Activated T-cell treated with anti-CD3 and anti-CD28 coated beads, Interleukin-2, amount 50 U/mL, for 24 hours (primary cell): ENCODE measurements around the gene ANKFN1.
"Not testable (repeated sequence)": the region's sequence is repeated elsewhere in the genome, so short reads cannot be mapped to it uniquely, and the experiment has no call there.

ENCODE experiments used
- DNase-seq: peaks from one replicate; pipeline ENCODE4 v3.0.0-alpha.2; 2020
- H3K27ac Mint-ChIP-seq: 2 replicates; pipeline ENCODE4 v1.8.0; 2020; ENCODE audit warnings: mild to moderate bottlenecking, mixed read lengths
- H3K27me3 Mint-ChIP-seq: 2 replicates; pipeline ENCODE4 v1.8.0; 2020; ENCODE audit warnings: mixed read lengths
- H3K36me3 Mint-ChIP-seq: 2 replicates; pipeline ENCODE4 v1.8.0; 2020; ENCODE audit warnings: low read depth, mixed read lengths
- H3K4me1 Mint-ChIP-seq: 2 replicates; pipeline ENCODE4 v1.8.0; 2020; ENCODE audit warnings: low read depth, mixed read lengths
- H3K4me3 Mint-ChIP-seq: 2 replicates; pipeline ENCODE4 v1.8.0; 2020; ENCODE audit warnings: mild to moderate bottlenecking, moderate library complexity, mixed read lengths
- H3K9me3 Mint-ChIP-seq: 2 replicates; pipeline ENCODE4 v1.8.0; 2020; ENCODE audit warnings: mixed read lengths

ANKFN1 gene

DNA sequence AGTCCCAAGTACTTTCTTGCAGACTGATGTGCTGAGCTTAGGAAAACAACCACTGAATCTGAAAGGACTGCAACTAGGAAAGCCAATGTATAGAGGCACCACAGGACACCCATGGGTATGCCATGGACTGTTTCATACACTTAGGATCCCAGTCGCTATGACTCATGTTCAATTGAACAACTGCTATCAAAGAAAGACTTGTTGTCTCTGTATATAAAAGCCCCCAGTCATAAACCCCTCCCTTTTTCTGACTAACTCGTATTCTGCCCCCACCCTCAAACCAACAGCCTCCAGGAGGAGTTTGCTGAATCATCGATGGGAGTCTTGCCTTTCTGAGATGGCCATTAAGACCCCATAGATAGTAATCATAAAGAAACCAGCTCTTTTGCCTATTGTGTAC, 205.4 kb downstream of the ANKFN1 start:
- Mint-ChIP-seq H3K27ac (no peak overlapping the region), H3K9me3 (no peaks in the 10 kb centered on the region), H3K4me1 (no peaks in the 10 kb centered on the region), H3K27me3 (peaks cover 16% of the 10 kb centered on the region), H3K36me3 (no peaks in the 10 kb centered on the region), H3K4me3 (no peak overlapping the region)
- DNase-seq, result no peak

GRCh38 chr17:56359518-56359917, 206.2 kb downstream of the ANKFN1 start:
- H3K27ac Mint-ChIP-seq, result no peak overlapping the region
- peaks cover 16% of the 10 kb centered on the region for H3K27me3 Mint-ChIP-seq
- no peaks in the 10 kb centered on the region for H3K4me1 Mint-ChIP-seq
- no peaks in the 10 kb centered on the region for H3K36me3 Mint-ChIP-seq
- no peak for DNase-seq
- no peaks in the 10 kb centered on the region for H3K9me3 Mint-ChIP-seq
- H3K4me3 Mint-ChIP-seq, result no peak overlapping the region

DNA sequence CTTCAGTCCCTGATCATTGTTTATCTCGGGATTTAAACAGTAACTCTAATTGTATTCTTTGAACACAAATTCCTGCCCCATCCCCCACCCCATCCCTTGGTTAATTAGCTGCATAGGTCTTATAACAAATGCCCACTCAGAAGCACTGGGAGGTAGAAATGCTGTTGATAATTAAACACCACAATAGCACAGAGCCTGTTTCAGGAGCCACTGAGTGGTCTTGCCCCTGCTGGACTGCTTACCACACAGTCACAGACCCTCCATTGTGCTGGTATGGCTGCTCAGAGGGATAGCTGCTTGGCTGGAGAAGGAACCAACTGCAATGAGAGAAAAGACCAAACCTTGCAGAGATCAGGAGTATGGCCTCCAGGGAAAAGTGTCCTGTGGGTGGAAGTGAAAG, 214.1 kb downstream of the ANKFN1 start:
- Mint-ChIP-seq H3K4me1 (no peaks in the 10 kb centered on the region), H3K36me3 (no peaks in the 10 kb centered on the region), H3K9me3 (no peaks in the 10 kb centered on the region), H3K27ac (no peak overlapping the region), H3K4me3 (no peak overlapping the region), H3K27me3 (peaks cover 7% of the 10 kb centered on the region)
- DNase-seq, result no peak

GRCh38 chr17:56373981-56374833, 220.9 kb downstream of the ANKFN1 start:
- DNase-seq, result no peak
- H3K27me3 Mint-ChIP-seq, result peaks cover 3% of the 10 kb centered on the region
- H3K4me3 Mint-ChIP-seq, result no peak overlapping the region
- H3K9me3 Mint-ChIP-seq, result no peaks in the 10 kb centered on the region
- H3K27ac Mint-ChIP-seq, result no peak overlapping the region
- no peaks in the 10 kb centered on the region for H3K36me3 Mint-ChIP-seq
- no peaks in the 10 kb centered on the region for H3K4me1 Mint-ChIP-seq

GRCh38 chr17:56389356-56389755, 236.1 kb downstream of the ANKFN1 start:
- Mint-ChIP-seq H3K9me3 (no peaks in the 10 kb centered on the region), H3K27me3 (peaks cover 4% of the 10 kb centered on the region), H3K4me1 (no peaks in the 10 kb centered on the region), H3K4me3 (no peak overlapping the region), H3K36me3 (no peaks in the 10 kb centered on the region), H3K27ac (no peak overlapping the region)
- DNase-seq, result no peak

GRCh38 chr17:56392321-56392720, 239.0 kb downstream of the ANKFN1 start:
- H3K27me3 Mint-ChIP-seq, result peaks cover 4% of the 10 kb centered on the region
- no peak overlapping the region for H3K4me3 Mint-ChIP-seq
- no peak overlapping the region for H3K27ac Mint-ChIP-seq
- H3K9me3 Mint-ChIP-seq, result no peaks in the 10 kb centered on the region
- no peaks in the 10 kb centered on the region for H3K4me1 Mint-ChIP-seq
- no peak for DNase-seq
- H3K36me3 Mint-ChIP-seq, result no peaks in the 10 kb centered on the region

DNA sequence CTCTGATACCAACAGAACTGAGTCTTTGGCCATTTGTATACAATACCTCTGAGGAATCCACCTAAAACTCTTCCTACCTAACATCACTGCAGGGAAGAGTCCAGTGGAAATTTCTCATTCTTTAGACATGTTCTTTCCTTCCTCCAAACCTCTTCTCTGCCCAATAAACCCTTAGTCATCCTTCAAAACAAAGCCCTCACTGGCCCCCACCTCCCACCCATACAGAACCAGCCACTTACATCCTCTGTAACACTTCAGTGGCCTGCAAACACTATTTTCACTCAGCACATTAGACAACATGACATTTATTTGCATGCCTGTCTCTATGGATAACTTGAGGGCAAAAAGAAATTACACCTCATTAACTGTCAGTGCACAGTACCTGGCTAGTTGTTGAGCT, 239.9 kb downstream of the ANKFN1 start:
- Mint-ChIP-seq H3K9me3 (no peaks in the 10 kb centered on the region), H3K36me3 (no peaks in the 10 kb centered on the region), H3K4me3 (no peak overlapping the region), H3K27ac (no peak overlapping the region), H3K4me1 (no peaks in the 10 kb centered on the region), H3K27me3 (peaks cover 4% of the 10 kb centered on the region)
- DNase-seq, result no peak

DNA sequence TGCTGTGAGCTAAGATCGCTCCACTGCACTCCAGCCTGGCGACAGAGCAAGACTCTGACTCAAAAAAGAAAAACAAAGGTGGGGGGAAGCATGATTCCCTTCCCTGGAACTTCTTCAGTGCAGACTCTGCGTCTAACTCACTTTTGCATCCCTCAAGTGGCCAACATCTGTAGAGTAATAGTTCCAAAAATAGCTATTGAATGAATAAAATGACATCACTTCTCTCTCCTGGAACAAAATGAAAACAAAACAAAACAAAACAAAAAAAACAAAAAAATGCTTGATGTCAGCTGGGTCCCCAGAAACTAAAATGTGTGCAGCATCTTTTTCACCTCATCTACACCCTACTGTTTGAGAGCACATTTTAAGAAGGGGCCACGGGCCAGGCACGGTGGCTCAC, 242.5 kb downstream of the ANKFN1 start:
- H3K27ac Mint-ChIP-seq, result no peak overlapping the region
- no peak overlapping the region for H3K4me3 Mint-ChIP-seq
- no peaks in the 10 kb centered on the region for H3K4me1 Mint-ChIP-seq
- H3K9me3 Mint-ChIP-seq, result no peaks in the 10 kb centered on the region
- DNase-seq, result no peak
- no peaks in the 10 kb centered on the region for H3K27me3 Mint-ChIP-seq
- H3K36me3 Mint-ChIP-seq, result no peaks in the 10 kb centered on the region

- Mint-ChIP-seq H3K36me3 (no peaks in the 10 kb centered on the region), H3K9me3 (no peaks in the 10 kb centered on the region), H3K27ac (no peak overlapping the region), H3K4me1 (no peaks in the 10 kb centered on the region), H3K4me3 (no peak overlapping the region), H3K27me3 (peaks cover 12% of the 10 kb centered on the region)
- DNase-seq, result no peak
These were observed 253.8 kb downstream of the ANKFN1 start for GRCh38 chr17:56407086-56407485.

- not testable (repeated sequence) for H3K4me1 Mint-ChIP-seq, H3K4me3 Mint-ChIP-seq, DNase-seq, H3K9me3 Mint-ChIP-seq, H3K27ac Mint-ChIP-seq, H3K36me3 Mint-ChIP-seq
- peaks cover 13% of the 10 kb centered on the region for H3K27me3 Mint-ChIP-seq
These were observed 259.1 kb downstream of the ANKFN1 start for GRCh38 chr17:56412356-56412755.

- H3K9me3 Mint-ChIP-seq, result peaks cover 6% of the 10 kb centered on the region
- peaks cover 13% of the 10 kb centered on the region for H3K27me3 Mint-ChIP-seq
- no peaks in the 10 kb centered on the region for H3K36me3 Mint-ChIP-seq
- no peak for DNase-seq
- H3K4me3 Mint-ChIP-seq, result no peak overlapping the region
- no peak overlapping the region for H3K27ac Mint-ChIP-seq
- H3K4me1 Mint-ChIP-seq, result no peaks in the 10 kb centered on the region
These were observed 263.5 kb downstream of the ANKFN1 start for GRCh38 chr17:56416682-56417351.

GRCh38 chr17:56424005-56424404, 270.7 kb downstream of the ANKFN1 start:
- Mint-ChIP-seq H3K4me3 (no peak overlapping the region), H3K36me3 (no peaks in the 10 kb centered on the region), H3K9me3 (no peaks in the 10 kb centered on the region), H3K27me3 (peaks cover 10% of the 10 kb centered on the region), H3K27ac (no peak overlapping the region), H3K4me1 (peaks cover 12% of the 10 kb centered on the region)
- DNase-seq, result no peak

DNA sequence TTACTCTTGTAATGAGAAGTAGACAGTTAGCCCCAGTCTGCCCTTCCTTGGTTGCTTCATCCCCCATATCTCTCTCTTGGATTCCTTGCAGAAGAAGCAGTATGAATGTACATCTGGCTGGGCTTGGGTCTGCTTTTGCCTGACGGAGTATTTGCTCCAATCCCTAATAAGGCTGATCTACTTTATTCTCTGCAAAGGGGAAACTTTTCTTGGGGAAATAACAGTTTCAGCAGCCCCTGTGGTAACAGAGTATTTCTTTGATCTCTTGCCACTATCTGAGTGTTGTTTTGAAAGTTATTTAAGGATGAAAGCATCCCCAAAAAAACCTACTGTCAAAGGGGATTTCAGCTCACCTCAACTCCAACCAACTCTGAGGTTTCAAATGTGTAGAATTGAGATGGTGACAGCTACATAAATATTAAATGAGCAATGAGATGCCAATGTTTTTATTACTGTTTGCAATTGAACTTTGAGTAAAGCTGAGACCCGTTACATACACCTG, 271.3 kb downstream of the ANKFN1 start:
- H3K27me3 Mint-ChIP-seq, result peaks cover 10% of the 10 kb centered on the region
- DNase-seq, result no peak
- no peaks in the 10 kb centered on the region for H3K36me3 Mint-ChIP-seq
- peaks cover 12% of the 10 kb centered on the region for H3K4me1 Mint-ChIP-seq
- H3K9me3 Mint-ChIP-seq, result no peaks in the 10 kb centered on the region
- H3K27ac Mint-ChIP-seq, result no peak overlapping the region
- no peak overlapping the region for H3K4me3 Mint-ChIP-seq

GRCh38 chr17:56425483-56425882, 272.2 kb downstream of the ANKFN1 start:
- H3K9me3 Mint-ChIP-seq, result no peaks in the 10 kb centered on the region
- H3K36me3 Mint-ChIP-seq, result no peaks in the 10 kb centered on the region
- H3K27ac Mint-ChIP-seq, result no peak overlapping the region
- H3K27me3 Mint-ChIP-seq, result peaks cover 10% of the 10 kb centered on the region
- DNase-seq, result no peak
- H3K4me3 Mint-ChIP-seq, result no peak overlapping the region
- peaks cover 12% of the 10 kb centered on the region for H3K4me1 Mint-ChIP-seq

DNA sequence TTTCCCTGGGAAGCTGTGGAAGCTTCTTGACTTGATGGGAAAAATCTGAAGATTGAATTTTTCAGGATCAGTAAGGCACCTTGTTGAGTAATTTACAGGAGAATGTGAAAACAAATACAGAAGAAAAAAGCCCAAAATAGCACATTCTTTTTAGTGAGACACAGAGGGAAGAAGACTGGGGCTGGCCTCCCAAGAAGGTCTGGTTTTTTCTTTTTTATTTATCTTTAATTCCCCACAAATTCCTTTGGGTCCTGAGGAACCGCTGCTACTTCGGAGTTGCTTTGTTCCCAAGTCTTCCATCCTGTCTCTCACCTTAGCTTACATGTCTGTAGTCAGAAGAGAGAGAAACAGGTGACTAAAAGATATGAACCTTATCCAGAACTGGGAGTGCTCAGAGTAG, 273.6 kb downstream of the ANKFN1 start:
- no peak for DNase-seq
- Mint-ChIP-seq H3K27ac (no peak overlapping the region), H3K9me3 (no peaks in the 10 kb centered on the region), H3K36me3 (no peaks in the 10 kb centered on the region), H3K4me1 (peaks cover 12% of the 10 kb centered on the region), H3K4me3 (no peak overlapping the region), H3K27me3 (peaks cover 10% of the 10 kb centered on the region)
